Hepatocyte (in vitro differentiated cells): ENCODE data around the gene HCRTR1.

ENCODE experiments used
- CTCF ChIP-seq: fragments of 200-600 bp; sonication (generic); IDR thresholded peaks from 2 replicates; pipeline ENCODE4 v1.5.1; 2016; ENCODE audit warnings: antibody characterized with exemption, mild to moderate bottlenecking; ENCODE audit not compliant: poor library complexity
- EZH2 ChIP-seq: fragments of 200-600 bp; sonication (generic); IDR thresholded peaks from 2 replicates; pipeline ENCODE4 v1.6.1; 2016; ENCODE audit warnings: antibody characterized with exemption, mild to moderate bottlenecking, borderline replicate concordance
- EZH2phosphoT487 ChIP-seq: fragments of 200-600 bp; sonication (generic); IDR thresholded peaks from one replicate; pipeline ENCODE4 v1.6.1; 2018; ENCODE audit warnings: antibody characterized with exemption, mild to moderate bottlenecking, low read depth, moderate library complexity; ENCODE audit not compliant: unreplicated experiment, severe bottlenecking

- no peak for TF ChIP-seq EZH2
- TF ChIP-seq CTCF: no peak
- TF ChIP-seq EZH2phosphoT487: no peak
Observed at GRCh38 chr1:31609514-31610118, 7.9 kb upstream of the HCRTR1 start.
